Activated effector memory CD4-positive, alpha-beta T cell treated with anti-CD3 and anti-CD28 coated beads, Interleukin-2, amount 50 U/mL, for 16 hours (primary cell): ENCODE data around the gene EPHA7.

ENCODE experiments used
- DNase-seq: peaks from one replicate; pipeline ENCODE4 v3.0.0-alpha.2; 2020

EPHA7 gene

GRCh38 chr6:93235775-93236174 is 183.6 kb downstream of the EPHA7 start:
- no peak for DNase-seq

GRCh38 chr6:93226822-93227221 is 192.5 kb downstream of the EPHA7 start:
- DNase-seq, result no peak

GRCh38 chr6:93222071-93222851 is 197.1 kb downstream of the EPHA7 start:
- DNase-seq, result no peak

GRCh38 chr6:93219447-93219846 is 199.9 kb downstream of the EPHA7 start:
- no peak for DNase-seq

GRCh38 chr6:93218096-93218495 is 201.3 kb downstream of the EPHA7 start:
- DNase-seq, result no peak

- DNase-seq, result no peak
Observed at GRCh38 chr6:93213028-93213427, 206.3 kb downstream of the EPHA7 start.

GRCh38 chr6:93210908-93211307 is 208.5 kb downstream of the EPHA7 start:
- no peak for DNase-seq

GRCh38 chr6:93209358-93209757 is 210.0 kb downstream of the EPHA7 start:
- no peak for DNase-seq

- no peak for DNase-seq
Observed at GRCh38 chr6:93196406-93196970, 222.9 kb downstream of the EPHA7 start.

GRCh38 chr6:93194480-93194879 is 224.9 kb downstream of the EPHA7 start:
- DNase-seq, result no peak

- no peak for DNase-seq
Observed at GRCh38 chr6:93193868-93194267, 225.5 kb downstream of the EPHA7 start.
